GM20000 (cell line): ENCODE data around the gene ASIC2.

Experiments used
- DNase-seq: peaks from one replicate; pipeline ENCODE4 v3.0.0; 2012; ENCODE audit warnings: low spot score
- CTCF ChIP-seq: IDR thresholded peaks from 2 replicates; pipeline ENCODE4 v1.5.1; 2012; ENCODE audit warnings: mild to moderate bottlenecking, control low read depth; ENCODE audit errors: extremely low read depth, missing control alignments

ASIC2 gene

DNA sequence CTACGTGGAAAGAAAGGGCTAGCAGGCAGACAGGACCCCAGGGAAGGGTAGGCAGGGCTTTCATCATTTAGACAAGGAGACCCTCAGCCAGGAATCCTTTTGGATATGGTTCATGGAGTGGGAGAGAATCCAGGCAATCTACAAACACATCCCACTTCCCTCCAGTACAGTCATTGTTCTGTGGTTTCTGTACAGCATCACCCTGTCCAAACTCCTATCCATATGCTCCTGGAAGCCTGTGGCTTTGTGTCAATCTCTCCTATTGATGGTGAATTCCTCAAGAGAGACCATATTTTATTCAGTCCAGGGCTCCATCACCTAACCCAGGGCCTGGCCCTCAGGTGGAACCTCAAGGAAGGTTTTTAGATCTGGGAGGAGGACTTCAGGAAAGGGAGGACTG, 202.3 kb downstream of the ASIC2 start:
- DNase-seq: no peak
- TF ChIP-seq CTCF: no peak

DNA sequence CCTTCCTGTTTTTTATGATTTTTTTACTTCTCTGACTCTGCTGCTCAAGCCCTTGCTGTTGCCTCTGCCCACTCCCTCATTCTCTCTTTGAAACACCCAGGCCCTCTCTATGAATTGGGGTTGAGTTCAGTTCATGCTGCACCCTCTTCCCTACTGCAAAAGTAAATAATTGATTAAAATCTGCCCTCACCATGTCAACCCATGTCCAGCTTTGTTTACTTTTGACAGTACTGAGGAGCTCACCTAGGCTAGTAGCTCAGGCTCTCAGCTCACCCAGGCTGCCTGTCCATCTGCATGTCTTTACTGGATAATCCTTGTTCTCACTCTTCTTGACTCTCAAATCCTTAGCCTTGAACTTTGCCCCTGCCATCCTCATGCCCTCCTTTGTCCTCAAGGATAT, 206.2 kb downstream of the ASIC2 start:
- DNase-seq: no peak
- no peak for TF ChIP-seq CTCF

DNA sequence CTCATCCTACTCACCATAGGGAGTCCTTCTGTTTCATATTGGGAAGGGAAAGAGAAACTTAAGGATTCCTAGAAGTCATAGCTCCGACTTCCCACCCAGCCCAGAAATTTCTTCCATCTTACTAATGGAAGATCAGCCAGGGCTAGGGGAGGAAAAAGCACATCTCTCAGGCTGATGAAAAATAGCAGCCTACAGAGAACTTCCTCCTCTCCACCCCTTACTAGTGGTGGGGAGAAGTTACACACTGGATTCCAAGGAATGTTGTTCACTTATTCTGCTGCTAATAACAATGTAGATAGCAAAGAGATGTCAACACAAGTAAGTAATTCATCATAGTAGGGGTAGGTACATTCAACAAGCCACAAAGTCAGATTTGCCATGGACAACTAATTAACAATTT, 207.1 kb downstream of the ASIC2 start:
- DNase-seq: no peak
- TF ChIP-seq CTCF: no peak

DNA sequence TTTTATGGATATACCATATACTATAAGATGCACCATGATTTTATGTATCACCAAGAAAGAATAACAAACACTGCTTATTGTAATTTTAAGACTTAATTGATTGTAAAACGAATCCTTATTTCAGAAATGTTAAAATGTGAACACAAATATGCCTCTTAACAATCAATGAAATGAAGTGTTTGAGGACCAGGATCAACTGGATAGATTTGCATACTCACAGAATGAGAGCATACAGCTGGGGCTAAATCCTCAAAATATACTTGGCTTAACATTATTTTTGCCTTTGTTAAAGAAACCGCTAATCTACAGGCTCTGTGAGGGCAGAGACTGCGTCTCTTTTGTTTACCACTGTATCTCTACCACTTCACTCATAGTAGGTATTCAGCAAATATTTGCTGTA, 207.8 kb downstream of the ASIC2 start:
- DNase-seq: no peak

DNA sequence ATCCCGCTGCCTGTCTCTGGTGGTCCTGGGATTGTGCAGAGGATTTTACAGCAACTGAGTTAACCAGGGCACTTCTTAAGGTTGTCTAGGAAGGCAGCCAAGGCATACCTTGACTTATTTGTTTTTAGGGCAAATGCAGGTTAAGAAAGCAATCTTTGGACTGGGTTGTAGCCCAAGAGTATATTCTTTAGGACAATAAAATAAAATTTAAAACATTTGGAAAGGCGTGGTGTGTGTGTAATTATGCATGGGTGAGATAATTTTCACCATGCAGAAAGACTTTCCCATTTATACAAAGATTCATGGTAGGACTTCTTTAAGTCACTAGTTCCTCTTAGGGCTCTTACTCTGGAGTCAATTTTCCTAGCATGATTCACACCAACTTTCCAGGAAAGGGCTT, 208.3 kb downstream of the ASIC2 start:
- no peak for DNase-seq
- TF ChIP-seq CTCF: no peak

More for the DNA sequence above, 207.8 kb downstream of the ASIC2 start:
- no peak for TF ChIP-seq CTCF

GRCh38 chr17:33082529-33083173, 210.4 kb downstream of the ASIC2 start:
- no peak for DNase-seq

DNA sequence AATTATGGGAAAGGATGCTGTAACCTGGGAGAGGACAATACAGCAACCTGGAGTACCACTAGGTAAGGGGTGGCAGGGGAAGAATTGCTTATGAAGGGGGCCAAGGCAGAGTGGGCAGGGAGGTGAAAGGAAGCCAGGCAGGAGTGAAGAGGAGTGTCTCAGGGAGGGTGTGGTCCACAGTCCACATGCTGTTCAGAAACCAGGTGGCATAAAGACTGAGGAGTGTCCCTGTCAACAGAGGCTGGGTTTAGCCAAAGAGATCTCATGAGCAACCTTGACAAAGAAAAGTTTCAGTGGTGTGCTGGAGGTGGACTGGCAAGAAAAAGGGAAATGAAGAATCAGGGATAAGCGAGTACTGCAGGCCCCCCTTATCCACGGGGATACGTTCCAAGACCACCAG, 213.0 kb downstream of the ASIC2 start:
- no peak for TF ChIP-seq CTCF
- DNase-seq: no peak

More at GRCh38 chr17:33082529-33083173, 210.4 kb downstream of the ASIC2 start:
- no peak for TF ChIP-seq CTCF
